HL-60/S4 treated with retinoic acid at 250 ng/mL for 4 days and 3 days (cell line): ENCODE data around the gene PAIP2.

Source experiments
- in situ Hi-C: fragments of 300-500 bp; cut with MboI; formaldehyde crosslinking; loops from 2 replicates; pipeline ENCODE4 v1.7.0; 2022; ENCODE audit warnings: low sequenced_read_pairs

PAIP2 gene

GRCh38 chr5:139390639-139391569 is 49.2 kb downstream of the PAIP2 start:
- in situ Hi-C loops: no loop called here

DNA sequence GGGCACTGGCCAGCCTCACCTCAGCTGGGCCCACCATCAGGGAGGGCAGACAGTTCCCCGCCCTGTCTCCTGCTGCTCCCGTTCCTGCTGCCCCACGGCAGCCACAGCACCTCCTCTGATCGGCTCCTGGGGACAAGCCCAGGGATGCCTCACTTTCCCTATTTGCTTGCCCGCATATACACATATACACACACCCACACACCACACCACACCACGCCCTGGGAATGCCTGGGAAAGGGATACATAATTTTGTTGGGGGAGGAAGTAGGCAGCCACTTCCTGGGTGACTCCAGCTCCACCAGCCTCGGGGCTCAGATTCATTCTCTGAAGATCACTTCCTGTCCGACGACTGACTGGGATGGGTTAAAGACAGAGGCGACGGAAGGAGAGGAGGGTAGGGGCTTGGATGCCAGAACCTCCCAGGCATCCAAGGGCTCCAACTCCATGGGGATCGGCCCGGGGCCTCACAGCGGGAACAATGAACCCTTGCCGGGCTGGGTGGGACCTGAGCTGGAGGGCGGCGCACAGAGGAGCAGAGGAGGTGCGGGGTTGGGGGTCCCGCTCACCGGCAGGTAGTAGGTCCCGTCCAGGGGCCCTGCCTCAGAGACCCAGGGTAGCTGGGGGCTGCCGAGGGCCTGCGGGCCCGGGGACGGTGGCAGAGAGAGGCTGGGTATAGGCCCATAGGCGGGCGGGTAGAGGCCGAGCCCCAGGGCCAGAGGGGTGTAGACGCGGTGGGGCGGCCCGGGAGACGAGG is 50.1 kb downstream of the PAIP2 start:
- in situ Hi-C loops: no loop called here

- in situ Hi-C loops: no loop called here
These were observed 50.6 kb downstream of the PAIP2 start for GRCh38 chr5:139392324-139392677.

GRCh38 chr5:139392678-139393496 is 51.2 kb downstream of the PAIP2 start:
- in situ Hi-C loops: no loop called here

DNA sequence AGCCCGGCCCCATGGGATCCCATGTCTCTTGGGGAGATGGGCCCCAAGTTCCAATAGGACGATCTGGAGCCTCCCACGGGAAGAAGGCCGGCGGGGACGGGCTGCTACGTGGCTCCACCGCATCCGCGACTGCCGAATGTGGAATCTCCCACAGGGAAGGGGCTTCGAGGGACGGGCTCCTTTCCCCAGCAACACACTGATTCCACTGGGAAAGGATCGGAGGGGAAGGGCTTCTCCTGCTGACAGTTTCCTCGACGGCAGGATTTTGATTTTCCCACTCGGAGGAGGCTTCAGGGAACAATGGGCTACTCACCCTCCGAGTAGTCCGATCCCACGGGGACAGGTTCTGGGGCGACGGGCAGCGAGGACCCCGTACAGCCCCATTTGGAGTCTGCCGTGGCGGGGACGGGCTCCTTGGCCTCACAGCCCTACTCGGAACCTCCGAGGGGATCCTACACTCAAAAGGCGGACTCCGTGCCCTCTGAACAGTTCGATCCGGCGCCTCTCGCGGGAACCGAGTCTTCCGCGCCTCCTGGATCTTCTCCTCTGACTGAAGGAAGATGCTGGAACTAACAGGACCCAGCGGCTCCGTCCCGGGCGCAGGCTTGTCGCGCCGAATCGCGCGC is 52.0 kb downstream of the PAIP2 start:
- in situ Hi-C loops: no loop called here

GRCh38 chr5:139394123-139394653 is 52.5 kb downstream of the PAIP2 start:
- in situ Hi-C loops: no loop called here

DNA sequence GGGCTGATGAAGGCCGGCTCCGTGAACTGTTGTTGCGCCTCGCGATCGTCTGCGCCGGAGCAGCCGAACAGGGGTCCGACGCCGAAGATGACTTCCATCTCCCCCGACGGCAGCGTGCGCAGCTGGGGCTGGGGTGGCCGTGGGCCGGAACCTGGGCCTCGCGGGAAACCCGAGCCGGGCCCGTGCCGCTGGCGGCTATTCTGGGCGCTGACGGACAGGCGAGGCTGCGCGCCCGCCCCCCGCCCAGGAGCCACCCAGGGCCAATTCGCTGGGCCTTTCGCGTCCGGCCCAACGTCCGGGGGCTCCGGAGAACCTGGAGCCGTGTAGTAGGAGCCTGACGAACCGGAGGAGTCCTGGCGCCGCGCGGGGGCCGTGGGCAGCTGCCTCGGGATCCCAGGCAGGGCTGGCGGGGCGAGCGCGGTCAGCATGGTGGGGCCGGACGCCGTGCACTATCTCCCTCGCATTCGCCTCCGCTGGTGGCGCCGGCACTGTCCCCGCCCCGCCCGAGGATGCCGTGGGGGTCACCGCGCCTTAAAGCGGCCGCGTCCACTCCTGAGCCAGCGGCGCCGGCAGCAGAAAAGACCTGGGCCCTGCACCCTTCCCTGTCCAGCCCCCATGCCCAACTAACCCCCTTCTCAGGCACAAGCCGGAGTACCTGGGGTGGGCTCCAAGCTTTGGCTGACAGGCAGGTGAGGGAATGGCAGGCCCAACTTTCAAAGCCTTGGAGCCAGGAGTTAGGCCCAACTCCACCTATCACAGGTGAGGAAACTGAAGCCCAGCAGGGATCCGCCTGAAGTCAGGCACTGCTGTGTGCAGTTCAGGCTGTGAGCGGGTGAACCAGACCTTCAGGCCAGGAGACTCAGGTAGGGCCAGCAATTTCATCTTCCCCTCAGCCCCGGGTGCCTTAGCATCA is 53.3 kb downstream of the PAIP2 start, which contains the start of gene PROB1:
Gene PROB1, minus strand, starts transcription at position 451 of the 913 bp plus-strand sequence. Its CDS starts 23 bp downstream, at position 428.
- in situ Hi-C loops: no loop called here

DNA sequence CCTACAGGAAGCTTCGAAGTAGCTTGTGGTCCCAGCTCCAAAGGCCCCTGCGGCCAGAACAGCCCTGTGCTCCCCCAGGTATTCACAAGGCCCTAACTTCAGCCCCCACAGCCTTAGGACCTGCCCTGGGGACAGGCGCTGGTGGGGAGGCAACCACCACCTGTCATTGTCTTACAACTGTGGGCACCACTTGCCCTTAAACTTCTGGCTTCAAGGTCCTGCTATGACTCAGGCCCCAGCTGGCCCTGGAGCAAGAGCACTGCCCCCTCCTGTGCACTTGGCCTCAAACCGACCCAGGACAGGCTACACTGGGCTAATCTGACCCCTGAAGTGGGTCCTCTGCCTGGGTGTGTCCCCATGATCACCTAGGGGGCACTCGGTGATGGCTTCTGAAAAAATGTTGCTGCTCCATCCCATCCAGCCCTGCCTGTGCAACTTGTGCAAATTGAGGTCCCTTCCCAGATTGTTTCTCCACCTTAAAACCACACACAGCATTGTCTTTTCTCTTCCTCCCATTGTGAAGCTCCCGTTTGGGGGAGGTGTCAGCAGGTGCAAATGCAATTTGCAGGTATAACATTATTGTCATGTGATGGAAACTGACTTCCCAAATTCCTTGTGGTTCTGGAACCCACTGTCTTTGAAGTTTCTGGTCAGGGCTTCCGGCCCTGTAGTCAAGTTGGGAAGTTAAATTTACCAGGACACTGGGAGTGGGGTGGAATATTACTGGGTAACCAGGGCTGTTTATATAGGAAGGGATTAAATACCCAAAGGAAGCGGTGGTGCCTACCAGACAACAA is 54.4 kb downstream of the PAIP2 start:
- in situ Hi-C loops: no loop called here

- in situ Hi-C loops: no loop called here
These were observed 55.0 kb downstream of the PAIP2 start for GRCh38 chr5:139396691-139397090.

DNA sequence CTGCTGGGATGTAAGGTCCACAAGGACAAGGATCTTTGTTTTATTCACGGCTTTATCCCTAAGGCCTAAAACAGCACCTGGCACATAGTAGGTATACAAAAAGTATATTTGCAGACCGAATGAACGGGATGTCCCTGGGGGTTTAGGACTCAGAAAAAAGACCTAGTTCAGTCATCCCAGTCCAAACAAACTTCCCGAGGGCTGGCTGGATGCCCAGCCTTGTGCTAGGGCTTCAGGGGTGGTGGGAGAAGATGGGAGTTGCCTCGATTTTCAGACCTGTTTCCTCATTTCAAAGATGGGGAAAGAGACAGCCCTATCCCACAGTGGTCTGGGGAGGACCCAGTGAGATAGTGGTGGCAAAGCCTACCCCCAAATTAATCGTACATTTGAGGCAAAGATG is 56.3 kb downstream of the PAIP2 start:
- in situ Hi-C loops: no loop called here

GRCh38 chr5:139399501-139400121 is 58.0 kb downstream of the PAIP2 start:
- in situ Hi-C loops: loop anchor here (25.0 kb wide), 1 partner anchor 363 kb away; no protein-coding TSS in a partner anchor

DNA sequence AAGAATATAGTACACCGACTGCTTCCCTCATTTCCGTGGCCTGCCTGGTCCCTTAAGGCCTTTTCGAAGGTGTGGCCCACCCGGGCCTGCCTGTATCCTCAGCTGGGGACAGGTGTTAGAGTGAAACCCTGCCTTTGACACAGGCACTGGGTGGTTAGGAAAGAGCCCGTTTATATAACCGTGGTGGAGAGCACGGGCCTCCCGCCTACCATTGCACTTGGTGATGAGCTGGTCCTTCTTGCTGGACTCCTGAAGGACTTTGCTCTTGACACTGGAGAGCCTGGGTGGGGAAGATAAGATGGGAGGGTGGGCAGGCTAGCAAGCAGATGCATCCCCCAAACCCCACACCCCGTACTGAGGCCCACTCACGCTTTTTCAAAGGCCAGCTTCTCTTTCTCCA is 59.9 kb downstream of the PAIP2 start:
- in situ Hi-C loops: loop anchor here (25.0 kb wide), 1 partner anchor 361 kb away; no protein-coding TSS in a partner anchor

- in situ Hi-C loops: loop anchor here (25.0 kb wide), 1 partner anchor 360 kb away; no protein-coding TSS in a partner anchor
These were observed 61.0 kb downstream of the PAIP2 start for GRCh38 chr5:139402561-139403158.

GRCh38 chr5:139403418-139403786 is 61.7 kb downstream of the PAIP2 start:
- in situ Hi-C loops: loop anchor here (25.0 kb wide), 1 partner anchor 359 kb away; no protein-coding TSS in a partner anchor

- in situ Hi-C loops: loop anchor here (25.0 kb wide), 1 partner anchor 358 kb away; no protein-coding TSS in a partner anchor
These were observed 62.3 kb downstream of the PAIP2 start, which contains the start of gene SPATA24 for GRCh38 chr5:139403787-139404483. Gene SPATA24 (minus strand): TSS chr5:139404089. CDS start chr5:139404060, 29 bp downstream.

DNA sequence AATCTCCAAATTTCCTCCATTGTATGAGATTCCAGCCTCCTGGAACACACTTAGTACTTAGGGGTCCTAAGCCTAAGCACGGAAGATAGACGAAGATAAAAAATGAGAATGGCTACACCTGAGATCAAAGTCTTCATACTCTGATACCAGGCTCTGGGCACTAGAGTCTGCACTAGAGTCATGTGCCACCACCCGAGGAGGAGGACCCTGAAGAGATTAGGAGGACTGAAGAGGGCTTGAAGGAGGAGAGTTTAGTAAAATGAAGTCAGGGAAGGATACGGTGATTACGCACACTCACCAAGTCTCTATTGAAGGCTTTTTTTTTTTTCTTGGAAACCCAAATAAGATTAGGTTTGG is 62.8 kb downstream of the PAIP2 start:
- in situ Hi-C loops: loop anchor here (25.0 kb wide), 1 partner anchor 358 kb away; no protein-coding TSS in a partner anchor
